Endothelial cell of umbilical vein (primary cell): ENCODE results near the gene NAXE. TPM values are rescaled to one million over a fixed set of nuclear protein-coding genes. Genes with fewer than 3 reads are reported as not detected.

Experiments
- BruUV-seq: library from RNA; stranded (reverse); fragments of 400-500 nt; replicated peaks from 2 replicates; lab custom pipeline; 2021; lab: Mats Ljungman, UMichigan
- CTCF ChIA-PET: fragments of 300-600, 350-600 bp; sonication (Branson Sonifier 250); formaldehyde crosslinking; loops from one replicate; lab custom pipeline; 2021; ENCODE audit warnings: antibody characterized with exemption, inconsistent platforms; lab: Charles Lee
- POLR2A ChIA-PET: fragments of 300-600, 350-600 bp; sonication (Branson Sonifier 250); formaldehyde crosslinking; loops from one replicate; lab custom pipeline; 2021; ENCODE audit warnings: antibody characterized with exemption, inconsistent platforms; lab: Charles Lee
- DNase-seq: peaks from one replicate; pipeline ENCODE4 v3.0.0-alpha.2; 2011; ENCODE audit warnings: low read depth, low spot score
- FAIRE-seq: peaks from 2 replicates; lab custom pipeline; 2011; peaks lifted over from hg19 to GRCh38; lab: Jason Lieb, UNC
- H2AFZ ChIP-seq: 2 replicates; pipeline ENCODE4 v1.6.0; 2012; ENCODE audit warnings: low read depth, low read length, control low read depth, inconsistent platforms
- H3K27ac ChIP-seq: 2 replicates; pipeline ENCODE4 v1.5.1; 2011; ENCODE audit warnings: low read depth, mild to moderate bottlenecking, control low read depth, low read length, moderate library complexity; ENCODE audit not compliant: insufficient read depth
- H3K27me3 ChIP-seq, 2 experiments: 2 replicates each; pipeline versions ENCODE4 v1.6.0 to v1.6.1; 2011; ENCODE audit warnings: low read length in 2 of 2, mixed read lengths in 1 of 2; ENCODE audit not compliant: control insufficient read depth in 2 of 2, insufficient read depth in 2 of 2
- H3K36me3 ChIP-seq, 2 experiments: 2 replicates in 1 of 2; 3 replicates in 1 of 2; pipeline ENCODE4 v1.5.1; 2011; ENCODE audit warnings: low read length in 2 of 2, mild to moderate bottlenecking in 1 of 2, moderate library complexity in 1 of 2; ENCODE audit not compliant: control insufficient read depth in 2 of 2, insufficient read depth in 2 of 2; ENCODE audit errors: extremely low read depth in 1 of 2
- H3K4me1 ChIP-seq: 3 replicates; pipeline ENCODE4 v1.5.1; 2011; ENCODE audit warnings: mild to moderate bottlenecking, low read length; ENCODE audit not compliant: control insufficient read depth, insufficient read depth; ENCODE audit errors: extremely low read depth
- H3K4me2 ChIP-seq: 2 replicates; pipeline ENCODE4 v1.6.1; 2011; ENCODE audit warnings: low read length, control low read depth, mixed read lengths; ENCODE audit not compliant: insufficient read depth
- H3K4me3 ChIP-seq, 3 experiments: fragments of 200-600 bp in 1 of 3; sonication (generic), shearing (Covaris generic) in 1 of 3; replicated peaks in 1 of 3; 2 replicates each; pipeline ENCODE4 v1.5.1; 2011 to 2016; ENCODE audit warnings: control low read depth in 3 of 3, low read length in 3 of 3, mild to moderate bottlenecking in 2 of 3, inconsistent platforms in 1 of 3, low read depth in 1 of 3, moderate library complexity in 1 of 3; ENCODE audit not compliant: insufficient read depth in 1 of 3
- H3K79me2 ChIP-seq: 2 replicates; pipeline ENCODE4 v1.6.0; 2012; ENCODE audit warnings: low read length, inconsistent platforms; ENCODE audit not compliant: control insufficient read depth, insufficient read depth
- H3K9ac ChIP-seq: replicated peaks from 2 replicates; pipeline ENCODE3; 2011; ENCODE audit warnings: low read length, control low read depth; ENCODE audit not compliant: insufficient read depth; ENCODE audit errors: extremely low read depth
- H3K9me1 ChIP-seq: replicated peaks from 3 replicates; pipeline ENCODE4 v1.6.0; 2011; ENCODE audit warnings: mild to moderate bottlenecking, low read length; ENCODE audit not compliant: control insufficient read depth, insufficient read depth; ENCODE audit errors: extremely low read depth
- H3K9me3 ChIP-seq: replicated peaks from 2 replicates; pipeline ENCODE4 v1.5.1; 2012; ENCODE audit warnings: low read length, inconsistent platforms; ENCODE audit not compliant: control insufficient read depth, insufficient read depth
- H4K20me1 ChIP-seq: replicated peaks from 2 replicates; pipeline ENCODE3; 2011; ENCODE audit warnings: mild to moderate bottlenecking, low read length; ENCODE audit not compliant: control insufficient read depth, insufficient read depth; ENCODE audit errors: extremely low read depth
- EZH2 ChIP-seq: IDR thresholded peaks from 2 replicates; pipeline ENCODE4 v1.6.1; 2012; ENCODE audit warnings: borderline replicate concordance, low read depth, mild to moderate bottlenecking, moderate library complexity, low read length, inconsistent platforms; ENCODE audit not compliant: severe bottlenecking
- FOS ChIP-seq: IDR thresholded peaks from 2 replicates; pipeline ENCODE4 v1.6.1; 2011; ENCODE audit warnings: mild to moderate bottlenecking, low read length, moderate library complexity, borderline replicate concordance; ENCODE audit not compliant: insufficient read depth
- GATA2 ChIP-seq: IDR thresholded peaks from 2 replicates; pipeline ENCODE4 v1.7.0; 2011; ENCODE audit warnings: low read depth, mild to moderate bottlenecking, moderate library complexity, mixed read lengths, low read length; ENCODE audit not compliant: insufficient read length, insufficient read depth
- POLR2A ChIP-seq: IDR thresholded peaks from 2 replicates; pipeline ENCODE4 v1.6.1; 2012; ENCODE audit warnings: low read depth, mild to moderate bottlenecking, control low read depth, low read length
- POLR2AphosphoS5 ChIP-seq: IDR thresholded peaks from 2 replicates; pipeline ENCODE4 v1.6.1; 2012; ENCODE audit warnings: low read depth, mild to moderate bottlenecking, control low read depth, low read length, moderate library complexity; ENCODE audit not compliant: insufficient read depth
- dilution Hi-C: fragments of 300-500 bp; cut with MboI; formaldehyde crosslinking; loops from one replicate; pipeline ENCODE4 v1.15.0; 2019; ENCODE audit warnings: low sequenced_read_pairs; ENCODE audit not compliant: extremely low pct_ligation_motif_present
- intact Hi-C: fragments of 100-400 bp; cut with micrococcal nuclease; formaldehyde crosslinking; loops from one replicate; pipeline ENCODE4 v1.10.0; 2022
- polyA plus RNA-seq, 4 experiments: library from polyadenylated mRNA; depleted of rRNA in 3 of 4; stranded (reverse) in 3 of 4; unstranded in 1 of 4; fragments of >200 nt; gene quantifications; 2 replicates each; pipeline versions ENCODE4 v1.2.1 to v1.2.3, GENCODE V29; 2011 to 2012; ENCODE audit warnings: missing spikeins in 1 of 4
- total RNA-seq: library from RNA; stranded (reverse); gene quantifications from 2 replicates; pipeline ENCODE4 v1.2.3, GENCODE V29; 2021
- TF ChIP-seq, protein P1 (sequence below), 2 donors: IDR thresholded peaks; 1 replicate in 1 of 2; 2 replicates in 1 of 2; pipeline ENCODE4 v1.5.1; 2011; ENCODE audit warnings: low read length in 2 of 2, mild to moderate bottlenecking in 2 of 2, moderate library complexity in 2 of 2, control low read depth in 1 of 2, inconsistent platforms in 1 of 2, low read depth in 1 of 2; ENCODE audit not compliant: insufficient read depth in 1 of 2; ENCODE audit errors: extremely low read depth in 1 of 2
- TF ChIP-seq, protein P2 (sequence below): IDR thresholded peaks from 2 replicates; pipeline ENCODE4 v1.6.1; 2011; ENCODE audit not compliant: insufficient read depth, insufficient read length

Gene NAXE
- total and polyA plus RNA-seq, 2 donors (not counting 3 experiments of a cell fraction or from before 2014, with no cell fraction given) = 76.2 to 187 TPM

DNA sequence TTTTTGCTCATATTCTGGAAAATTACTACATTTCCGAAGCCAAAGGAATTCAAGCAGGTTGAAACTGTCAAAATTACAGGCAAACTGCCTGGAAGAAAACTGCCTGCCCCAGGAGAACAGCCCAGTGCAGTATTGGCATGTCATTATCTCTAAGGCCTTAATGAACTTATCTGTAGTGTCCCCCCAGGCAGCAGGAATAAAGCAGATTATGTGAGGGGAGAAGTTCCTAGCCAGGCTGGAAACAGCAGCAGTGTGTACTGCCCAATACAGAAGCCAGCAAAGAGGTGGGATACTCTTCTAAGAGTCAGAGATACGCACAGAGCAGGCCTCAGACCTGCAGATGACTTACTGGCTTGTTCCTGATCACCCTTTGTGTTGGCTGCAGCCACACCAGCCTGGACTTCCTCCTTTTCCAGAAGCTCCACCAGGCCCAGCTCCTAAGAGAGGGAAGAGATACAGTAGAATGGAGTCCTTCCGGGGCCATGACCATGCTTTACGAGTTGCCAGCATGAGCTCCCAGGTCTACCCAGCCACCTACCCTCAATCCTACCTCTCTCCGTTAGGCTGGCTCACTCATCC is 30.9 kb upstream of the NAXE start:
- POLR2A ChIA-PET = no interaction called here
- Histone ChIP-seq H3K27ac (no peak overlapping the region), H3K27me3 (no peaks in the 10 kb centered on the region), H3K4me1 (no peaks in the 10 kb centered on the region), H3K79me2 (no peaks in the 10 kb centered on the region), H3K36me3 (peaks cover 12 to 23% of the 10 kb centered on the region in 2 experiments), H3K4me3 (no peak overlapping the region), H3K9ac (no peak overlapping the region), H3K9me1 (no peaks in the 10 kb centered on the region), H2AFZ (no peak overlapping the region), H3K4me2 (no peak overlapping the region), H3K9me3 (no peaks in the 10 kb centered on the region), H4K20me1 (no peaks in the 10 kb centered on the region)
- TF ChIP-seq POLR2A (no peak), GATA2 (no peak)
- FAIRE-seq (no peak), DNase-seq (no peak)
- dilution Hi-C loops (no loop called here), intact Hi-C loops (loop anchor here (10.0 kb wide), 1 partner anchor 1074 kb away; no protein-coding TSS in a partner anchor)
- no TSS peak for BruUV-seq
- CTCF ChIA-PET = interaction anchor here (1.0 kb wide), 1 partner anchor 80 kb away, joined by 3 read pairs; no protein-coding TSS in a partner anchor

DNA sequence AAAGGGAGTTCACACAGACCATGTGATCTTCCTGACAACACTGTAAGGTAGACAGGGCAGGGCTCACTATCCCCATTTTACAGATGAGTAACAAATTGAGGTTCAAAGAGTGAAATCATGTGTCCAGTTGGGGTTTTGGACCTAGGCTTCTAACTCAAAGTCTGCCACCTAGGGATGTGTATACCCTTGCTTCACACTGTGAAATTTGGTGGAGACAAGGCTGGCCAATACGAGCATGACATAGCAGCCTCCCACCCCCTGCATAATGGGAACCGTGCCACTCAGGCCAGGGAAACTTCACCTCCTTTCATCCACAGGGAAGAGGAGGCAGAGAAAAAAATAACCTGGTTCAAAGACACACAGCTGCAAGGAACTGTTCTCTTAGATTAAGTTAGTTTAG is 26.1 kb upstream of the NAXE start:
- CTCF ChIA-PET = interaction anchor here (1.2 to 1.4 kb wide), 2 partner anchors 85 to 180 kb away, joined by 4 to 6 read pairs; no protein-coding TSS in a partner anchor
- POLR2A ChIA-PET = no interaction called here
- no peaks in the 10 kb centered on the region for H3K9me3 ChIP-seq
- no peak overlapping the region for H3K9ac ChIP-seq
- H3K4me3 ChIP-seq = no peak overlapping the region
- H3K79me2 ChIP-seq = peaks cover 11% of the 10 kb centered on the region
- no peaks in the 10 kb centered on the region for H4K20me1 ChIP-seq
- H3K36me3 ChIP-seq = peaks cover 8 to 19% of the 10 kb centered on the region in 2 experiments
- no peak overlapping the region for H3K4me2 ChIP-seq
- no peak overlapping the region for H3K27ac ChIP-seq
- no peaks in the 10 kb centered on the region for H3K27me3 ChIP-seq
- no TSS peak for BruUV-seq
- no peak overlapping the region for H2AFZ ChIP-seq
- intact Hi-C loops (loop anchor here (10.0 kb wide), 1 partner anchor 1069 kb away; no protein-coding TSS in a partner anchor), dilution Hi-C loops (no loop called here)
- no peaks in the 10 kb centered on the region for H3K9me1 ChIP-seq
- no peak for FAIRE-seq
- H3K4me1 ChIP-seq = no peaks in the 10 kb centered on the region
- TF ChIP-seq, protein P1, sequence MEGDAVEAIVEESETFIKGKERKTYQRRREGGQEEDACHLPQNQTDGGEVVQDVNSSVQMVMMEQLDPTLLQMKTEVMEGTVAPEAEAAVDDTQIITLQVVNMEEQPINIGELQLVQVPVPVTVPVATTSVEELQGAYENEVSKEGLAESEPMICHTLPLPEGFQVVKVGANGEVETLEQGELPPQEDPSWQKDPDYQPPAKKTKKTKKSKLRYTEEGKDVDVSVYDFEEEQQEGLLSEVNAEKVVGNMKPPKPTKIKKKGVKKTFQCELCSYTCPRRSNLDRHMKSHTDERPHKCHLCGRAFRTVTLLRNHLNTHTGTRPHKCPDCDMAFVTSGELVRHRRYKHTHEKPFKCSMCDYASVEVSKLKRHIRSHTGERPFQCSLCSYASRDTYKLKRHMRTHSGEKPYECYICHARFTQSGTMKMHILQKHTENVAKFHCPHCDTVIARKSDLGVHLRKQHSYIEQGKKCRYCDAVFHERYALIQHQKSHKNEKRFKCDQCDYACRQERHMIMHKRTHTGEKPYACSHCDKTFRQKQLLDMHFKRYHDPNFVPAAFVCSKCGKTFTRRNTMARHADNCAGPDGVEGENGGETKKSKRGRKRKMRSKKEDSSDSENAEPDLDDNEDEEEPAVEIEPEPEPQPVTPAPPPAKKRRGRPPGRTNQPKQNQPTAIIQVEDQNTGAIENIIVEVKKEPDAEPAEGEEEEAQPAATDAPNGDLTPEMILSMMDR (IDR thresholded peaks at IDR 0.05; ENCODE audit: extremely low read depth in 1 of 2, insufficient read depth in 1 of 2, low read depth in 1 of 2, low read length in 2 of 2) = no peak
- TF ChIP-seq POLR2AphosphoS5 (no peak), EZH2 (no peak), FOS (no peak)
- TF ChIP-seq, protein P2, sequence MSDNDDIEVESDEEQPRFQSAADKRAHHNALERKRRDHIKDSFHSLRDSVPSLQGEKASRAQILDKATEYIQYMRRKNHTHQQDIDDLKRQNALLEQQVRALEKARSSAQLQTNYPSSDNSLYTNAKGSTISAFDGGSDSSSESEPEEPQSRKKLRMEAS = no peak
- no peak for DNase-seq
